ENCODE data around the gene DRAM1. TPM values are rescaled to one million over a fixed set of nuclear protein-coding genes. Genes with fewer than 3 reads are reported as not detected.

Gene DRAM1
- polyA plus RNA-seq, 2 of the 4 experiments (the other 2 are of a cell fraction) = 28.0 to 39.1 TPM

GRCh38 chr12:101830367-101831325 is 46.7 kb upstream of the DRAM1 start, which contains the start of gene GNPTAB:
Gene GNPTAB, minus strand, starts transcription at chr12:101830959. Its CDS starts 284 bp downstream, at chr12:101830675.
- POLR2A ChIA-PET = interaction anchor here (0.6 to 1.7 kb wide), 11 partner anchors 9 to 423 kb away, joined by 3 to 8 read pairs (median 4); partner anchors contain the start of gene ARL1
- TF ChIP-seq JUN (IDR thresholded peaks at IDR 0.05) = no peak
- TF ChIP-seq FOSL2 (IDR thresholded peaks at IDR 0.05) = no peak
- no peak for TF ChIP-seq FOSL2 (CRISPR knock-in tag; IDR thresholded peaks at IDR 0.05)
- no peak for TF ChIP-seq ZC3H11A (IDR thresholded peaks at IDR 0.05)
- no peak for TF ChIP-seq RCOR1 (IDR thresholded peaks at IDR 0.05; ENCODE audit: low read depth, low read length)
- no peak for TF ChIP-seq RFX5 (IDR thresholded peaks at IDR 0.05)
- TF ChIP-seq CHD4 (IDR thresholded peaks at IDR 0.05; ENCODE audit: borderline replicate concordance) = no peak
- TF ChIP-seq ZFP36 (IDR thresholded peaks at IDR 0.05; ENCODE audit: borderline replicate concordance, partially characterized antibody) = no peak
- TF ChIP-seq PHF8 (IDR thresholded peaks at IDR 0.05; ENCODE audit: borderline replicate concordance, low read depth) = peak; percentile 75; the same call in 1 of the 2 replicates
- TF ChIP-seq KDM1A (IDR thresholded peaks at IDR 0.05; ENCODE audit: low read depth) = no peak
- peak; percentile 71 for TF ChIP-seq SMC3 (IDR thresholded peaks at IDR 0.05)
- peak; percentile 76 for TF ChIP-seq POLR2A (IDR thresholded peaks at IDR 0.05; ENCODE audit: low read length)
- no peak for TF ChIP-seq FOSB (CRISPR knock-in tag; IDR thresholded peaks at IDR 0.05)
- TF ChIP-seq CEBPB (IDR thresholded peaks at IDR 0.05) = no peak
- TF ChIP-seq USF2 (IDR thresholded peaks at IDR 0.05) = no peak
- TF ChIP-seq RAD21 (conservative IDR thresholded peaks at IDR 0.05 in 1 of 2, IDR thresholded peaks at IDR 0.05 in 1 of 2) = peak; percentile 44 to 64; a peak in 4 of 5 replicates
- no peak for TF ChIP-seq GATA3 (IDR thresholded peaks at IDR 0.05; ENCODE audit: borderline replicate concordance)
- no peak for TF ChIP-seq RARB (CRISPR knock-in tag; IDR thresholded peaks at IDR 0.05)
- no peak for TF ChIP-seq CBX8 (IDR thresholded peaks at IDR 0.05)
- peak; percentile 49; the same call in 2 of the 3 replicates for TF ChIP-seq BCL3 (IDR thresholded peaks at IDR 0.05)
- TF ChIP-seq ELK1 (IDR thresholded peaks at IDR 0.05; ENCODE audit: low read depth, low read length) = no peak
- TF ChIP-seq HOXB5 (CRISPR knock-in tag; IDR thresholded peaks at IDR 0.05) = no peak
- peak; percentile 91 for TF ChIP-seq CTCF (IDR thresholded peaks at IDR 0.05)
- TF ChIP-seq MAZ (IDR thresholded peaks at IDR 0.05; ENCODE audit: borderline replicate concordance, low read depth, low read length) = no peak
- Histone ChIP-seq H3K4me1 (peaks cover 19% of the 10 kb centered on the region), H3K4me2 (peak within 1 kb of the TSS; percentile 95), H3K27ac (peak within 1 kb of the TSS; percentile 79 to 93), H3K9me3 (no peaks in the 10 kb centered on the region), H3K4me3 (peak within 1 kb of the TSS; percentile 73)
- FAIRE-seq (no peak), ATAC-seq (peak; percentile 93 to 94), DNase-seq (ENCODE audit: low read depth in 1 of 2, low spot score in 1 of 2) (peak; percentile 94 to 95)
- WGBS (ENCODE audit: missing lambda C conversion rate) = under 1% methylated on average over 42 of the region's 96 CpGs
- CTCF ChIA-PET = interaction anchor here (0.5 to 7.6 kb wide), 35 partner anchors 11 to 939 kb away, joined by 3 to 78 read pairs (median 5); partner anchors contain the start of genes ARL1 and DRAM1

Measured in A549 (cell line).